ACHN (cell line): ENCODE data around the gene SLC27A2.

Source experiments
- DNase-seq: peaks from one replicate; pipeline ENCODE4 v3.0.0-alpha.2; 2015
- in situ Hi-C: cut with HindIII; loops from 2 replicates; pipeline ENCODE4 v1.10.0; 2017; ENCODE audit warnings: low sequenced_read_pairs, low pct_ligation_motif_present, low pct_unique_long_range_greater_than_20kb

The SLC27A2 gene

GRCh38 chr15:50251638-50252182 lies 69.7 kb downstream of the SLC27A2 start:
- DNase-seq = no peak
- in situ Hi-C loops = no loop called here

GRCh38 chr15:50252556-50252955 lies 70.6 kb downstream of the SLC27A2 start:
- in situ Hi-C loops = no loop called here
- no peak for DNase-seq

GRCh38 chr15:50256188-50257041 lies 74.4 kb downstream of the SLC27A2 start:
- in situ Hi-C loops = no loop called here
- DNase-seq = no peak

- DNase-seq = no peak
- in situ Hi-C loops = no loop called here
These were observed 75.3 kb downstream of the SLC27A2 start for GRCh38 chr15:50257332-50257731.

- DNase-seq = no peak
- in situ Hi-C loops = no loop called here
These were observed 75.9 kb downstream of the SLC27A2 start for GRCh38 chr15:50257924-50258323.

- in situ Hi-C loops = no loop called here
- DNase-seq = no peak
These were observed 77.3 kb downstream of the SLC27A2 start for GRCh38 chr15:50259276-50259675.

- no peak for DNase-seq
- in situ Hi-C loops = no loop called here
These were observed 79.0 kb downstream of the SLC27A2 start for GRCh38 chr15:50260969-50261496.

GRCh38 chr15:50261981-50262380 lies 80.0 kb downstream of the SLC27A2 start:
- no peak for DNase-seq
- in situ Hi-C loops = no loop called here

- no peak for DNase-seq
- in situ Hi-C loops = no loop called here
These were observed 80.5 kb downstream of the SLC27A2 start for GRCh38 chr15:50262533-50262932.

GRCh38 chr15:50265620-50266019 lies 83.6 kb downstream of the SLC27A2 start, which contains the start of gene HDC:
Gene HDC, minus strand, starts transcription at chr15:50265726. Its CDS starts 103 bp downstream, at chr15:50265623.
- DNase-seq = no peak
- in situ Hi-C loops = no loop called here

GRCh38 chr15:50267577-50267976 lies 85.6 kb downstream of the SLC27A2 start:
- in situ Hi-C loops = no loop called here

GRCh38 chr15:50275091-50275490 lies 93.1 kb downstream of the SLC27A2 start:
- in situ Hi-C loops = no loop called here
- DNase-seq = no peak

More at GRCh38 chr15:50267577-50267976, 85.6 kb downstream of the SLC27A2 start:
- DNase-seq = no peak

- in situ Hi-C loops = no loop called here
- DNase-seq = no peak
These were observed 93.9 kb downstream of the SLC27A2 start for GRCh38 chr15:50275908-50276307.

GRCh38 chr15:50277370-50277769 lies 95.4 kb downstream of the SLC27A2 start:
- in situ Hi-C loops = no loop called here
- no peak for DNase-seq

GRCh38 chr15:50278496-50278895 lies 96.5 kb downstream of the SLC27A2 start:
- no peak for DNase-seq

GRCh38 chr15:50280271-50280670 lies 98.3 kb downstream of the SLC27A2 start:
- peak; percentile 67 for DNase-seq
- in situ Hi-C loops = no loop called here

More at GRCh38 chr15:50278496-50278895, 96.5 kb downstream of the SLC27A2 start:
- in situ Hi-C loops = no loop called here

GRCh38 chr15:50281427-50281826 lies 99.4 kb downstream of the SLC27A2 start:
- DNase-seq = no peak
- in situ Hi-C loops = no loop called here
